Peyer's patch (tissue), 4 donors: ENCODE measurements around the gene ZDHHC17.

ENCODE experiments used
- POLR2A ChIP-seq, 2 donors: fragments of 450-650 bp; IDR thresholded peaks; one replicate each; pipeline ENCODE4 v1.5.1; 2017; ENCODE audit warnings: antibody characterized with exemption in 2 of 2, mild to moderate bottlenecking in 2 of 2, moderate library complexity in 2 of 2
- TF ChIP-seq, protein P1 (sequence below), 6 experiments: fragments of 450-650 bp in 4 of 6; fragments of 200-600 bp in 2 of 6; sonication (generic) in 1 of 6; IDR thresholded peaks; one replicate each; pipeline ENCODE4 v1.5.1; 2017 to 2019; ENCODE audit warnings: antibody characterized with exemption in 6 of 6, mild to moderate bottlenecking in 3 of 6, moderate library complexity in 1 of 6

GRCh38 chr12:76859611-76860010 lies 95.7 kb downstream of the ZDHHC17 start:
- TF ChIP-seq, protein P1, sequence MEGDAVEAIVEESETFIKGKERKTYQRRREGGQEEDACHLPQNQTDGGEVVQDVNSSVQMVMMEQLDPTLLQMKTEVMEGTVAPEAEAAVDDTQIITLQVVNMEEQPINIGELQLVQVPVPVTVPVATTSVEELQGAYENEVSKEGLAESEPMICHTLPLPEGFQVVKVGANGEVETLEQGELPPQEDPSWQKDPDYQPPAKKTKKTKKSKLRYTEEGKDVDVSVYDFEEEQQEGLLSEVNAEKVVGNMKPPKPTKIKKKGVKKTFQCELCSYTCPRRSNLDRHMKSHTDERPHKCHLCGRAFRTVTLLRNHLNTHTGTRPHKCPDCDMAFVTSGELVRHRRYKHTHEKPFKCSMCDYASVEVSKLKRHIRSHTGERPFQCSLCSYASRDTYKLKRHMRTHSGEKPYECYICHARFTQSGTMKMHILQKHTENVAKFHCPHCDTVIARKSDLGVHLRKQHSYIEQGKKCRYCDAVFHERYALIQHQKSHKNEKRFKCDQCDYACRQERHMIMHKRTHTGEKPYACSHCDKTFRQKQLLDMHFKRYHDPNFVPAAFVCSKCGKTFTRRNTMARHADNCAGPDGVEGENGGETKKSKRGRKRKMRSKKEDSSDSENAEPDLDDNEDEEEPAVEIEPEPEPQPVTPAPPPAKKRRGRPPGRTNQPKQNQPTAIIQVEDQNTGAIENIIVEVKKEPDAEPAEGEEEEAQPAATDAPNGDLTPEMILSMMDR (IDR thresholded peaks at IDR 0.05) = no peak
- no peak for TF ChIP-seq POLR2A (IDR thresholded peaks at IDR 0.05)
